ENCODE results near the gene CDC14B.
"Not testable (repeated sequence)": the region's sequence is repeated elsewhere in the genome, so short reads cannot be mapped to it uniquely, and the experiment has no call there.

CDC14B gene

GRCh38 chr9:96619491-96620180, at the start of gene CDC14B:
Gene CDC14B (minus strand): TSS chr9:96619843. CDS start chr9:96619378, 465 bp downstream.
- DNase-seq = peak; percentile 87

- DNase-seq = no peak
Measured at GRCh38 chr9:96668868-96669534, 49.4 kb upstream of the CDC14B start.

DNA sequence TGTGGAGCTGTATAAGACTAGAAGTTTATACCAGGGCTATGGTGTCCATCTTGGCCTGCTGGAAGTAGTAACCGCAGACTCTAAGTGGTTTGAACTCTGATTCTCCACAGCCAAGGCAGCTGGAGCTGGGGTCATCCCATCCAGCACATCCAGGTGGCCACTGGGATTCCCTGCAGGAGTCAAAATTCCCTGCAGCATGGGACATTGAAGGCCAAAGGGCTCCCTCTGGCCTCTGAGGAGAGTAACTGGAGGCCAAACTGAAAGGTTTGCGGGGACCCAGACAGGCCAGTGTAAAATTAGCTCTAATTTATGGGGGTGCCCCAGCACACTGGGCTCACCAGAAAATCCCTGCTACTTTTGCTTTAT, 47.7 kb upstream of the CDC14B start:
- no peak for DNase-seq

GRCh38 chr9:96666653-96667362, 47.2 kb upstream of the CDC14B start:
- peak; percentile 33 for DNase-seq

DNA sequence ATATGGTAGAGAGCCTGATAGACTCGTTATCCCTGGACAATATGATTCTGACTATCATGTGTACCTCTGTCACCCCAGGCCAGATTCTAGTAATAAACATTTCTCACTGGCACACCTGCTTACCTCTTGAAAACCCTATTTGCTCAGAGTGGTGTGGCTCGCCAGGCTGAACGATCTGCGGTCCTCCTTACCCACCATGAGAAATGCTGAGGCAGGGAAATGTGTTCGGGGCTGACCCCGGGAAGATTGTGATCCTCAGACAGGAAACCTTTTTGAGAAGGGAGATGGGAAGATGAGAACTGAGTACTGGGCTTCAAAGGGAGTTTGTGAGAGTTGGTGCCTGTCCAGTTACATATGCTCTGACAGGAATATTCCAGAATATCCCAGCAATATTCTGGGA, 46.1 kb upstream of the CDC14B start:
- no peak for DNase-seq

DNA sequence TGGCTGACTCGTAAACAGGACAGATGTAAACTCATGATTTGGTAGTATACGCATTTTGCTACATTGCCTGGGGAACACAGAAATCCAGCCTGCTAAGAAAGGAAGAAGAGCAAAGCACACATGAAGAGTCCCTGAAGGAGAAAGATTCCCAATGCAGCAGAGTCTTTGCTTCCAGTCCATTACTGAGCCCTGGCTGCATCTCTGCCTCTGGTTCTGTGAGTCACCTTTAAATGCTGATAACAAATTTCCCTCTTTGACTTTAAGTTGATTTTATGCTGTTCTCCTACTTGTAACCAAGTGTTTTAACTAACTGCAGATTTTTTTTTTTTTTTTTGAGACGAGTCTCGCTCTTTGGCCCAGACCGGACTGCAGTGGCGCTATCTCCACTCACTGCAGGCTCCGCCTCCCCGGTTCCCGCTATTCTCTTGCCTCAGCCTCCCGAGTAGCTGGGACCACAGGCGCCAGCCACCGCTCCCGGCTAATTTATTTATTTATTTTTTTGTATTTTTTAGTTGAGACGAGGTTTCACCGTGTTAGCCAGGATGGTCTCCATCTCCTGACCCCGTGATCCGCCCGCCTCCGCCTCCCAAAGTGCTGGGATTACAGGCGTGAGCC, 44.0 kb upstream of the CDC14B start:
- no peak for DNase-seq

DNA sequence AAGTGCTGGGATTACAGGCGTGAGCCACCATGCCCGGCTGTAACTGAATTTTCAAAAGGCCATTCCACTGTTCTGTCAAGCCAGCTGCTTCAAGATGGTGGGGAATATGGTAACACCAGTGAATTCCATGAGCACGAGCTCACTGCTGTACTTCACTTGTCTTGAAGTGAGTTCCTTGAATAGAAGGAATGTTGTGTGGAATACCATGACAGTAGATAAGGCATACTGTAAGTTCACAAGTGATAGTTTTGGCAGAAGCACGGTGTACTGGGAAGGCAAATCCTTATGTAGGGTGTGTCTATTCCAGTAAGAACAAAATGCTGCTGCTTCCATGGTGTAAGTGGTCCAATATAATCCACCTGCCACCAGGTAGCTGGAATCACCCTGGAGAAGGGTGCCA, 42.1 kb upstream of the CDC14B start:
- DNase-seq = no peak

DNA sequence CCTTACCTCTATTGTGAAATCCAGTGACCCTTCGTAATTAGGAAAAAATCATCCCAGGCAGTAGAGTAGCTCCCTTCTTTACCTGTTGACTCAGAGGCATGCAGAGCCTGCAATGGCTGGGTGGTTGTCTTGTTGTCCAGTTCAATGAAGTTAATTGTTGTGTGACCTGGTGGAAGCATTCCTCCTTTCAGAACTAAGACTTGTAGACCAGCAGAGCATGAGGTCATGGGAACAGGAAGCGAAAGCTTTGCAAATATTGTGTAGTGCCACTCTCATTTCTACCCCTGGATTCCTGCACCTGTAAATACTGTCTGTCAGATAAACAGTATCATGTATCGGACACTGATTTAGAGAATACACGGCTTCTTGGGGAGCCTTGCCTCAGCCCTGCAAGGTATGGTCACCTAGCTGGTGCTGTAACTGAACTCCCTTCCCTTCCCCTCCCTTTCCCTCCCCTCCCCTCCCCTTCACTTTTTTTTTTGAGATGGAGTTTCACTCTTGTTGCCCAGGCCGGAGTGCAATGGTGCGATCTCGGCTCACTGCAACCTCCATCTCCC, 41.1 kb upstream of the CDC14B start:
- no peak for DNase-seq

GRCh38 chr9:96655198-96655851, 35.7 kb upstream of the CDC14B start, which contains the start of gene PRXL2C:
Gene PRXL2C (minus strand): TSS chr9:96655317. CDS start chr9:96655281, 36 bp downstream.
- peak; percentile 61 for DNase-seq

GRCh38 chr9:96654450-96655197, 35.0 kb upstream of the CDC14B start:
- DNase-seq = peak; percentile 61

DNA sequence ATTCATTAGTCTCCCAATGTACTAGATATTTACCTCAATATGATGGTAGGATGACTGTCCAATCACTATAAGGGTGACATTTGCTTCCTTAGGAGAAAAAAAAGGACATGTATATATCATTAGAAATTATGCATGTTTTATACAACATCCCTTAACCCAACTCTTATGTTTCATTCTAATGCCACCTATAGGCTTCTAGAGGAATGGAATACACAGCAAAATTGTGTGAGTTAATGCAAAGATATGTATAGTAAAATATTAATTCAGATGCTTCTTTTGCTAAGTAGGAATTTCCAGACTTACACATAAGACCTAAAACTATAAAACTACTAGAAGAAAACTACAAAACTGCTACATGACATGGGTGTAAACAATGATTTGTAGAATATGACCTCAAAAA, 32.0 kb upstream of the CDC14B start:
- no peak for DNase-seq

- DNase-seq = no peak
Measured at GRCh38 chr9:96649620-96650324, 30.1 kb upstream of the CDC14B start.

- DNase-seq = no peak
Measured at GRCh38 chr9:96646081-96646991, 26.7 kb upstream of the CDC14B start.

- DNase-seq = no peak
Measured at GRCh38 chr9:96644137-96644536, 24.5 kb upstream of the CDC14B start.

- no peak for DNase-seq
Measured at GRCh38 chr9:96641514-96641913, 21.9 kb upstream of the CDC14B start.

GRCh38 chr9:96638606-96639364, 19.1 kb upstream of the CDC14B start:
- DNase-seq = no peak

DNA sequence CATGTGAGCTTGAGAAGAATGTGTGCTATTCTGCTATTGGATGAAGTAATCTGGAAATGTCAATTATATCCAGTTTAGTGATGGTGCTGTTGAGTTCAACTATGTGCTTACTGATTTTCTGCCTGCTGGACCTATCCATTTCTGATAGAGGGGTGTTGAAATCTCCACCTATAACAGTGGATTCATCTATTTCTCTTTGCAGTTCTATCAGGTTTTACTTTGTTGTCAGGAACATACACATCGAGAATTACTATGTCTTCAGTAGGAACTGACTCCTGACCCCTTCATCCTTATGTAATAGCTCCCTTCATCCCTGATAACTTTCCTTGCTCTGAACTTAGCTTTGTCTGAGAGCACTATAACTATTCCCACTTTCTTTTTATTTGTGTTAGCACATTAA, 16.7 kb upstream of the CDC14B start:
- no peak for DNase-seq

DNA sequence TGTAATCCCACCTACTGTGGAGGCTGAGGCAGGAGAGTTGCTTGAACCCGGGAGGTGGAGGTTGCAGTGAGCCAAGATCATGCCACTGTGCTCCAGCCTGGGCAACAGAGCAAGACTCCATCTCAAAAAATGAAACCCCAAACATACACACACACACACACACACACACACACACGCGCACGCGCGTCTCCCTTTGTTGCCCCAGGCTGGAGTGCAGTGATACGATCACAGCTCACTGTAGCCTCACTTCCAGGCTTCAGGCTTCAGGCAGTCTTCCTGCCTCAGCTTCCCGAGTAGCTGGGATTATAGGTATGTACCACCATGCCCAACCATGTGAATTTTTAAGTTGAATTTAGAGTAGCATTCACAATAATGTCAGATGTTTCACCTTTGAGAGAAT, 13.9 kb upstream of the CDC14B start:
- not testable (repeated sequence) for DNase-seq

DNA sequence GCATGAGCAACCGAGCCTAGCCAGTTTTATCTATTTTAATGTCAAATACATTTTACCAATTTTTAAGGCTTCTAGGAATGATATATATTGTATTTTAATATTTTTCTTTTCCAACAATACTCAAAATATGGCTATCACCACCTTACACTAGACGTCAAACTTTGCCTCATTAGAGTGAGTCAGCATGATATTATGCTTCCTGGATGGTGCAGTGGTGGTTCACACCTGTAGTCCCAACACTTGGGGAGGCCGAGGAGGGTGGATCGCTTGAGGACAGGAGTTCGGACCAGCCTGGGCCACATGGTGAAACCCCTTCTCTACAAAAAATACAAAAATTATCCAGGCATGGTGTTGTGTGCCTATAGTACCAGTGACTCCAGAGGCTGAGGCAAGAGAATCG, 7.3 kb upstream of the CDC14B start:
- DNase-seq = no peak

All from NCI-H82 (cell line).